Retinal pigment epithelial cell (primary cell): ENCODE data around the gene EHBP1L1.

Experiments
- DNase-seq: peaks from one replicate; pipeline ENCODE4 v3.0.0-alpha.2; 2010; ENCODE audit warnings: low read depth
- H3K4me3 ChIP-seq: 2 replicates; pipeline ENCODE4 v1.5.1; 2011; ENCODE audit warnings: mild to moderate bottlenecking, low read length, control low read depth, moderate library complexity
- CTCF ChIP-seq: conservative IDR thresholded peaks from 2 replicates; pipeline ENCODE4 v1.5.1; 2011; ENCODE audit warnings: low read depth, low read length, control low read depth, inconsistent platforms

Gene EHBP1L1

GRCh38 chr11:65593518-65594414 is 17.9 kb downstream of the EHBP1L1 start:
- peak; percentile 78 for TF ChIP-seq CTCF
- H3K4me3 ChIP-seq, result no peak overlapping the region
- no peak for DNase-seq

GRCh38 chr11:65595131-65595530 is 19.3 kb downstream of the EHBP1L1 start:
- no peak overlapping the region for H3K4me3 ChIP-seq
- DNase-seq, result no peak
- TF ChIP-seq CTCF, result no peak

GRCh38 chr11:65595543-65596281 is 19.9 kb downstream of the EHBP1L1 start, which contains the start of gene KCNK7:
KCNK7 (minus strand) TSS chr11:65595800; CDS start chr11:65595772, 28 bp downstream.
- no peak for DNase-seq
- no peak within 1 kb of the TSS for H3K4me3 ChIP-seq
- TF ChIP-seq CTCF, result no peak

- no peak overlapping the region for H3K4me3 ChIP-seq
- DNase-seq, result no peak
- TF ChIP-seq CTCF, result no peak
Observed at GRCh38 chr11:65596520-65596919, 20.7 kb downstream of the EHBP1L1 start.

GRCh38 chr11:65598258-65598699 is 22.4 kb downstream of the EHBP1L1 start:
- no peak for TF ChIP-seq CTCF
- no peak for DNase-seq
- no peak overlapping the region for H3K4me3 ChIP-seq

GRCh38 chr11:65599216-65599954 is 23.5 kb downstream of the EHBP1L1 start:
- no peak for TF ChIP-seq CTCF
- H3K4me3 ChIP-seq, result no peak overlapping the region
- no peak for DNase-seq
